GM18511 (cell line): ENCODE results near the gene THBS3.
"Not testable (repeated sequence)": the region's sequence is repeated elsewhere in the genome, so short reads cannot be mapped to it uniquely, and the experiment has no call there.

Source experiments
- ATAC-seq: cut with Tn5 transposase; IDR thresholded peaks from one replicate; pipeline ENCODE4 v1.9.1; 2021; ENCODE audit warnings: mild to moderate bottlenecking, moderate library complexity; ENCODE audit not compliant: unreplicated experiment

Gene THBS3

GRCh38 chr1:155207806-155208540 is at the start of gene THBS3:
Gene THBS3 (minus strand): TSS chr1:155207897. CDS start chr1:155207876, 21 bp downstream.
- no peak for ATAC-seq

- no peak for ATAC-seq
These were observed 48.6 kb upstream of the THBS3 start for GRCh38 chr1:155256058-155256852.

GRCh38 chr1:155255243-155256007 is 47.7 kb upstream of the THBS3 start, which contains the start of gene ENTREP3:
Gene ENTREP3 (minus strand): TSS chr1:155255483. CDS start chr1:155254877, 606 bp downstream.
- peak; percentile 60 for ATAC-seq

GRCh38 chr1:155254714-155255242 is 47.1 kb upstream of the THBS3 start:
- no peak for ATAC-seq

- ATAC-seq: no peak
These were observed 46.6 kb upstream of the THBS3 start for GRCh38 chr1:155254228-155254713.

GRCh38 chr1:155253797-155254196 is 46.1 kb upstream of the THBS3 start:
- ATAC-seq: no peak

GRCh38 chr1:155253208-155253607 is 45.5 kb upstream of the THBS3 start:
- ATAC-seq: no peak

- no peak for ATAC-seq
These were observed 43.9 kb upstream of the THBS3 start for GRCh38 chr1:155251566-155251965.

- peak; percentile 93 for ATAC-seq
These were observed 43.1 kb upstream of the THBS3 start for GRCh38 chr1:155250633-155251449.

- peak; percentile 29 for ATAC-seq
These were observed 42.5 kb upstream of the THBS3 start for GRCh38 chr1:155250246-155250632.

GRCh38 chr1:155247667-155248553 is 40.2 kb upstream of the THBS3 start:
- ATAC-seq: no peak

GRCh38 chr1:155246796-155247195 is 39.1 kb upstream of the THBS3 start:
- ATAC-seq: not testable (repeated sequence)

- no peak for ATAC-seq
These were observed 37.4 kb upstream of the THBS3 start for GRCh38 chr1:155245163-155245524.

- ATAC-seq: peak; percentile 86
These were observed 36.9 kb upstream of the THBS3 start for GRCh38 chr1:155244368-155245162.

- no peak for ATAC-seq
These were observed 35.2 kb upstream of the THBS3 start for GRCh38 chr1:155242805-155243358.

- ATAC-seq: no peak
These were observed 34.2 kb upstream of the THBS3 start for GRCh38 chr1:155241841-155242264.

GRCh38 chr1:155241069-155241679 is 33.5 kb upstream of the THBS3 start:
- no peak for ATAC-seq
